ENCODE results near the gene SH2D3A. TPM values are rescaled to one million over a fixed set of nuclear protein-coding genes. Genes with fewer than 3 reads are reported as not detected.
"Not testable (repeated sequence)": the region's sequence is repeated elsewhere in the genome, so short reads cannot be mapped to it uniquely, and the experiment has no call there.

SH2D3A gene
- total RNA-seq, 1 experiment from 2014 or later, result not detected

DNA sequence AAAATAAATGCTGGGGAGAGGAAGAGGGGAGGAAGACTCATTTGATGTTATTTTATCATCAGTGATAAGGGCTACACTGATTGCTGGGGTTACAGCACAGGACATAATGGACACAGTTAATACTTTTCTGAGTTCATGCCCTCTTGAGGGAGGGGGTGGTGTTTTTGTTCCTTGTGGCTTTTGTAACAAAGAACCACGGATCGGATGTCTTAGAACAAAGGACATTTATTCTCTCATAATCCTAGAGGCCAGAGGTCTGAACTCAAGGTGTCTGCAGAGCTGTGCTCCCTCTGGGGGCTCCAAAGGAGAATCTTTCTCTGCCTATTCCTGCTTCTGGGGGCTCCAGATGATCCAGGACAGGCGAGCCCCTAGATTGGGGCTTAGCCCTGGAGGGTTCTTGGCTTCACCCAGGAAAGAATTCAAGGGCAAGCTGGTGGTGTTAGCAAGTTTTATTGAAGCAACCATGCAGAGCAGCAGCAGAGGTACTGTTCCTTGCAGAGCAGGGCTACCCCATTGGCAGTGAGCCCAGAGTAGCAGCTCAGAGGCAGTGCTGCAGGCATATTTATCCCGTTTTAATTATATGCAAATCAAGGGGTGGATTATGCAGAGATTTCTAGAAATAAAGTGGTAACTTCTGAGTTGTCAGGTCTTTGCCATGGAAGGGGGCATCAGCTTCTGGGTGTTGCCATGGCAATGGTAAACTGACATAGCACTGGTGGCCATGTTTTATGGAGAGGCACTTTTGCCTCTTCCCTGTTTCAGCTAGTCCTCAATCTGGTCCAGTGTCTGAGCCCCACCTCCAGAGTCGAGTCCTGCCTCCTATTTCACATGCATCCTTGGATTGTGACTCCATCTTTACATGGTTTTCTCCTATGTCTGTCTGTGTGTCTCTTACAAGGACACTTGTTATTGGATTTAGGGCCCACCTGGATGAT is 23.2 kb upstream of the SH2D3A start:
- no peak for DNase-seq (ENCODE audit: low spot score)

DNA sequence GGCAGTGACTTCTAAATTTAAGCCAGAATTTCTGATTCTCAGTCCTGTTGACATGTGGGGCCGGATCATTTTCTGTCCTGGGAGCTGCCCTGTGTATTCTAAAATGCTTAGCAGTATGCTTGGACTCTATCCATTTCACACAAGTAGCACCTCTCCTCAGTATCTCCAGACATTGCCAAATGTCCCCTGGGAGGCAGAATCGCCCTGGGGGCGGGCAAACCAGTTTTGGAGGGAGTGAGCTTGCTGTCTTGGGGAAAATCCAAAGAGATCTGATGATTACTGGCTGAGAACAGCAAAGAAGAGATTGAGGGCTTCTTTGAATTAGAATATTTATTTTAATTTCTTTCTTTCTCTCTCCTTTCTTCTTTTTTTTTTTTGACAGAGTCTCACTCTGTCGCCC is 21.7 kb upstream of the SH2D3A start:
- no peak for DNase-seq (ENCODE audit: low spot score)

DNA sequence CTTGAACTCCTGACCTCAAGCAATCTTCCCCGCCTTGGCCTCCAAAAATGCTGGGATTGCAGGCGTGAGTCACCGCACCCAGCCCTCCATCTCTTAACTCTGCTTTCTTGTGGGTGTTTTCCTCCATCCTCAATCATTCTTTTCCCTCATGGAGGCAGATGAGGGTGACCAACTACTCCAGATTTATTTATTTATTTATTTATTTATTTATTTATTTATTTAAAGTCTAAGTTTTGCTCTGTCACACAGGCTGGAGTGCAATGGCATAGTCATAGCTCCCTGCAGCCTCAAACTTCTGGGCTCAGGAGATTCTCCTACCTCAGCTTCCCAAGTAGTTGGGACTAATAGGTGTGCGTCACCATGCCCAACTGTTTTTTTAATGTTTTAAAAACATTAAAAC is 20.2 kb upstream of the SH2D3A start:
- DNase-seq (ENCODE audit: low spot score), result no peak

DNA sequence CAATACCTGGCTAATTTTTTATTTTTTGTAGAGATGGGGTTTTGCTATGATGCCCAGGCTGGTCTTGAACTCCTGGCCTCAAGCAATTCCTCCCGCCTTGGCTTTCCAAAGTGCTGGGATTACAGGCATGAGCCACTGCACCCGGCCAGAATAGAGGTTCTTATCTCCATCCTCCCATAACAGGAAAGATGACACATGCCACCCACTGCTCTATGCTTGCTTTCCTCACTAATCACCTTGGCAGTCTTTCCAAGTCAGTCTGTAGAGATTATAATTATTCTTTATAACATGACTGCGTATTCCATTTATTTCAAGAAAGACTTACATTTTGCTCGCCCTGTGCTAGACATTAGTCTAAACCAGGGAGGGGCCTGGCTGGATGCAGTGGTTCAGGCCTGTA is 12.0 kb upstream of the SH2D3A start:
- DNase-seq (ENCODE audit: low spot score), result no peak

DNA sequence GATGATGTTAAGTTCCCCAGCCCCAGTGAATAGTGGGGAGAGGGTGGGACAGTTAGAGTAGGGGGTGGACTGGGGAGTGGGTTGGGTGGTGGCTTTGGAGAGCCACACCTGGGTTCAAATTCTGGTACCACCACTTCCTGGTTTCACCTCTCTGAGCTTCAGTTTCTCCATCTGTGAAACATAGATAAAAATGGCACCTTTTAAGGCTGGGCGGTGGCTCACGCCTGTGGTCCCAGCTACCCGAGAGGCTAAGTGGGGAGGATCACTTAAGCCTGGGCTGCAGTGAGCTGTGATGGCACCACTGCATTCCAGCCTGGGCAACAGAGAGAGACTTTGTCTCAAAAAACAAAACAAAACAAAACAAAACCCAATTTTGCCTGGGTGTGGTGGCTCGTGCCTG is 11.2 kb upstream of the SH2D3A start:
- DNase-seq (ENCODE audit: low spot score), result no peak

DNA sequence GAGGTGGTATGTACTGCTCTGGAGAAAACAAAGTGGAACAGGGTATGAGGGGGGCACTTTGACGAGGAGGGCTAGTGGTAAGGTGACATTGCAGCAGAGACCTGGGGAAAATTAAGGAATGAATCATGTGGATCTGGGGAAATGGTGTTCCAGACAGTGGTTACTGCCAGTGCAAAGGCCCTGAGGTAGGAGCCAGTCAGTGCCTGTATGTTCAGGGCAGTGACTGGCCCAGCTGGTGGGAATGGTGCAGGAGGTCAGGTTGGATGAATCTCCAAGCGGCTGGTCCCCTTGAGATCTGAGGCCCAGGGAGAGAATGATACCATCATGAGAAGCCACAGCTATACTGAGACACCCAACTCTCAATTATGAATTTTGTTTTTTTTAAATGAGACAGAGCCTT is 10.2 kb upstream of the SH2D3A start:
- no peak for DNase-seq (ENCODE audit: low spot score)

DNA sequence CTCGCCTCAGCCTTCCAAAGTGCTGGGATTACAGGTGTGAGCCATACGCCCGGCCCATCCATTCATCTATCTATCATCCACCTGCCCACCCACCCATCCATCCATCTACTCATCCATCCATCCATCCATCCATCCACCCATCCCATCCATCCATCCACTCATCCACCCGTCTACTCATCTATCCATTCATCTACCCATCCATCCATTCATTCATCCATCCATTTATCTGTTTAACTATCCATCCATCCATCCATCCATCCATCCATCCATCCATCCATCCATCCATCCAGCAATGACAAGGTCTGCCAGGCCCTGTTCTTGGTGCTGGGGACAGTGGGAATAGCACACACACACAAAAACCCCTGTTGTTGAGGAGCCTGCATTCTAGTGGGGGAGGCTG is 9.8 kb upstream of the SH2D3A start:
- no peak for DNase-seq (ENCODE audit: low spot score)

DNA sequence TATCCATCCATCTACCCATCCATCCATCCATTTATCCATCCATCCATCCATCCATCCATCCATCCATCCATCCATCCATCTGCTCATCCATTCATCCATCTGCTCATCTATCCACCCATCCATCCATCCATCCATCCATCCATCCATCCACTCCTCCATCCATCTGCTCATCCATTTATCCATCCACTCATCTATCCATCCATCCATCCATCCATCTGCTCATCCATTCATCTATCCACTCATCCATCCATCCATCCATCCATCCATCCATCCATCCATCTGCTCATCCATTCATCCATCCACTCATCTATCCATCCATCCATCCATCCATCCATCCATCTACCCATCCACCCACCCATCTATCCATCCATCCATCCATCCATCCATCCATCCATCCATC is 8.8 kb upstream of the SH2D3A start:
- not testable (repeated sequence) for DNase-seq (ENCODE audit: low spot score)

DNA sequence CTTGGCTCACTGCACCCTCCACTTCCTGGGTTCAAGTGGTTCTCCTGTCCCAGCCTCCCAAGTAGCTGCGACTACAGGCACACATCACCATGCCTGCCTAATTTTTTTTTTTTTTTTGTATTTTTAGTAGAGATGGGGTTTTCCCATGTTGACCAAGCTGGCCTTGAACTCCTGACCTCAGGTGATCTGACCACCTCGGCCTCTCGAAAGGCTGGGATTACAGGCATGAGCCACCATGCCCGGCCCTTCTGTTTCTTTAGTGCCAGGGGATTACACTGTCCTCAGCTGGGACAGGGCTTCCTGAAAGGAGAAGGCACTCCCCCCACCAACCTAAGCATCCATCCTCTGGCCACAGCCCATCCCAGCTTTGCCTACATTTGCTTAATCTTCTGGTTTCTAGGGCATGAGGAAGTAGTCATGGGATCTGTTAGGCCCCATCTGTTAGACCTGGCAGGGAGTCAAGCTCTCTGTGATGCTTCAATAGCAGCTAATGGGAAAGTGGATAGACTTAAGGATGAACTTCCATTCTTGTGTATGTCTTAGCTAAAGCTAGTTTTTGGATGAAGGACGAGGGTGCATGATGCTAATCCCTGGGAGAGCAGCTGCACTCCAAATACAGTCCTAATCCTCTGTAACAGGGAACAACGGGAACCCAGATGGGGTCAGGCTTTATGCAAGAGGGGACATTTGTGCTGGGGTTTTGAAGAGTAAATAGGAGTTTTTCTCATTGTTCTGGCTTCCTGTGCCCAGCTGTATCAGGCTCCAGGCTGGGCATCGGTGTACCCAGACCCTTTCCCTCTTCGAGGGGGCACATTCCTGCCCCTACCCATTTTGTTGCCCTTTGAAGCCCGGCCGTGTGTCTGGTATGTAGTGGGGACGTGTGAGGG is 7.8 kb upstream of the SH2D3A start:
- peak; percentile 48 for DNase-seq (ENCODE audit: low spot score)

DNA sequence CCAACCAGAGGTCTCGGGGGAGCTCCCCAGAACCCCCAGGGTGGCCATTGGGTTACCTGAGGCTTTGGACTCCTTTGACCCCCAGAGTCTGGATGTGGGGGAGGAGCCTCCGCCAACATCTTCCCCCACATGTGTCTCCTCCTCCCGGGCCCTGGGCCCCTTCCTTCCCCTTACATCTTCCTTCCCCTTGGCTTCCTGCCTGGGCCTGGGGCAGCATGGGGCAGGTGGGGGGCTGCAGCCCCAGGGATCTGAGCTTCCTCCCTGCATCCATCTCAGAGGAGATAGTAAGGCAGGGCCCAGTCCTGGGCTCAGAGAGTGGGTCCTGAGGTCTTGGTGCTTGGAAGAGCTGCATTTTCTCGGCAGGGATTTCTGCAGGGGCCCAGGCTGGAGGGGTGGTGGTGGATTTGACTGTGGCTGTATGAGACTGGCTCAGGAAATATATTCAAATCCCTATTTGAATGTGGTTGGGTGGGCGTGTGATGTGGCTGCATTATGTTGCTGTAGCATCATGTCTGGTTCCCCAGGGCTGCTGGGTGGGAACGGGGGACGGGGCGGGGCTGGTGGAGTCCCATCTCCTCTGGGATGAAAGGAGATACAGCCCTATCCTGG is 6.2 kb upstream of the SH2D3A start:
- DNase-seq (ENCODE audit: low spot score), result no peak

DNA sequence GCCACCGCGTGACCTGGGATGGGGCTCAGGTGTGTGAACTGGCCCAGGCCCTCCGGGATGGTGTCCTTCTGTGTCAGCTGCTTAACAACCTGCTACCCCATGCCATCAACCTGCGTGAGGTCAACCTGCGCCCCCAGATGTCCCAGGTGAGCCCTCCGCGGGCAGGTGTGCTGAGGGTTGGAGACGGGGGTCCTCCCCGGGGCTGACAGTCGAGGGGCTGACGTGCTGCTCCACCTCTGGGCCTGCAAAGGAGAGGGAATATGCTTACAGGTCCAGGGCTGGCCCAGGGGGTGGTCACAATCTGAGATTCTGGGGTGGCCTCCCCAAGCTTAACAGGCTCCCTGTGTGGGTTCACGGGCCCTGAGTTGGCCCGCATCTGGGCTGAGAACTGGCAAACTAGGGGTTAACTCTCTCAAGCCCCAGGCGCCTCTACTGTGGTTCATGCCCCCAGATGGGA is 5.7 kb upstream of the SH2D3A start:
- DNase-seq (ENCODE audit: low spot score), result no peak

DNA sequence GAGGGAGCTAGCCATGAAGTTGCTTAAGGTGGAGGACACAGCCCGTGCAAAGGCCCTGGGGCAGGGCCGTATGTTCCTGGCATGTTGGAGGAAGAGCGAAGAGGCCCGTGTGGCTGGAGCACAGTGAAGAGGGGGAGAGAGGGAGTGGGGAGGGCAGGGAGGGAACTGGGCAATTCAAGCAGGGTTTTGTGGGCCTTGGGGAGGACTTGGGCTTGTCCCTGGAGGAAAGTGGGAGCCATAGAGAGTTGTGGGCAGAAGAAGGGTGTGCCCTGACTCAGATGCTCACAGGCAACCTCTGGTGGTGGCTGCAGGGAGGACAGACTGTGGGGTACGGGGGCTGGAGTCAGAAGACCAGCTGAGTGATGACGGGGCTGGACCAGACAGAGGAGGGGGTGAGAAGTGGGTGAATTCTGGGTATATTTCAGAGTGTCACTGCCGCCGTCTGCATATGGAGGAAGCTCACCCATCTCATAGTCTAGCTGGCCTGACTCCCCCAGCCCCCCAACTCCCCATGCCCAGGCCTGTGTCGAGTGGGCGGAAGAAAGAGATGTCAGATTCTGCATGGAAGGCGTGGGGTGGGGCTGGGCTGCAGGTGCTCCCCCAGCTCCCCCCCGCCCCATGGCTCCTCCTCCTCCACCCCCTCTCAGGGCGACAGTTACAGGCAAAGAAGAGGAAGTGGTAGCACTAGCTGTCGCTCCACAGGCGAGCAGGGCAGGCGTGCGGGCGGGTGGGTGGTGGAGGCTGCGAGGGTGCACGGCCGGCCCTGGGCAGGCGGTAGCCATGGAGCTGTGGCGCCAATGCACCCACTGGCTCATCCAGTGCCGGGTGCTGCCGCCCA is 5.0 kb upstream of the SH2D3A start, which contains the start of gene VAV1:
Gene VAV1 (plus strand): TSS at position 681 of the 838 bp plus-strand sequence. CDS start 100 bp downstream, at position 781.
- no peak for DNase-seq (ENCODE audit: low spot score)

DNA sequence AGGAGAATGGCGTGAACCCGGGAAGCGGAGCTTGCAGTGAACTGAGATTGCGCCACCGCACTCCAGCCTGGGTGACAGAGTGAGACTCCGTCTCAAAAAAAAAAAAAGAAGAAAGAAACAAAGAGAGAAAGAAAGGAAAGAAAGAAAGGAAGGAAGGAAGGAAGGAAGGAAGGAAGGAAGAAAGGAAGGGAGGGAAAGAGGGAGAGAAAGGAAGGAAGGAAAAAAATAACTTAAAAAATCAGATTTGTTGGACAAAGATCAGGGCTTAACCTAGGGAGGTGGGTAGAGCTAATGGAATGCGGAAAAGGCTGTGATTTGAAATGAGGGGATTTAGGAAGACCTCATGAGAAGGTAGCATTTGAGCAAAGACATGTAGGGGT is 4.4 kb upstream of the SH2D3A start:
- not testable (repeated sequence) for DNase-seq (ENCODE audit: low spot score)

DNA sequence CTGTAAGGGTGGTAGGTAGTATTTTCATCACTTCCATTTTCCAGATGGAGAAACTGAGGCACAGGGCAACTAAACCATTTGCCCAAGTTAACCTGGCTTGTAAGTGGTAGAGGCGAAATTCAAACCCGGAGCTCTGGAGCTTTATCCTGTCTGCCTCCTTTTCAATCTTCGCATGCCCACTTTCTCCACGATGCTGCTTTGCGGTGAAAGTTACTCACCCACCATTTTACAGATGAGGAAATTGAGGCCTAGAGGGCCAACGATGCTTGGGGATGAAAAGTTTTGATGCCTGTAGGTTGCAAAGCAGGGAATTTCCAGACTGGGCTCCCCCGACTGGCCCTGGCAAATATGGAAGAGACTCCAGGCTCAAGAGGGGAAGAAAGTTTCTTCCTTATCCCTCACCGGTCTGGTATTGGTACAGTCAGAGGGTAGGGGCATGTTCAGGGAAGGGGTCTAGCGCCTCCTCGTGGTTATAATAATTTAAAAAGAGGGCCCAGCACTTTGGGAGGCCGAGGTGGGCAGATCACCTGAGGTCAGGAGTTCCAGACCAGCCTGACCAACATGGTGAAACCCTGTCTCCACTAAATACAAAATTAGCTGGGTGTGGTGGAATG is 1.9 kb upstream of the SH2D3A start:
- peak; percentile 38 for DNase-seq (ENCODE audit: low spot score)

DNA sequence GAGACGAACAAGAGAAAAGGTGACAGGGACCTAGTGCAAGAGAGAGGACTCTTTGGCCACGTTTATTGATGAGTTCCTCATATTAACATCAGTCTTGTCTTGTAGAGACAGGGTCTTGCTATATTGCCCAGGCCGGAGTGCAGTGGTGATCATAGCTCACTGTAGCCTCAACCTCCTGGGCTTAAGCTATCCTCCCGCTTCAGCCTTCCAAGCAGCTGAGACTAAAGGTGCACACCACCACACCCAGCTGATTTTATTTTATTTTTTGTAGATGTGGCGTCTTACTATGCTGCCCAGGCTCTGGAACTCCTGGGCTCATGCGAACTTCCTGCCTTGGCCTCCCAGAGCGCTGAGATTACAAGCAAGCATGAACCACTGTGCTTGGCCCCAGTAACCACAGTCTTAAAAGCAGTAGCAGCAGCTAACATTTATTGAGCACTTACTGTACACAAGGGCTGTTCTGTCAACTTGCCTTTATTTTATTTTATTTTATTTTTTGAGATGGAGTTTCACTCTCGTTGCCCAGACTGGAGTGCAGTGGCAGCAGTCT is 1.1 kb upstream of the SH2D3A start:
- DNase-seq (ENCODE audit: low spot score), result no peak

DNA sequence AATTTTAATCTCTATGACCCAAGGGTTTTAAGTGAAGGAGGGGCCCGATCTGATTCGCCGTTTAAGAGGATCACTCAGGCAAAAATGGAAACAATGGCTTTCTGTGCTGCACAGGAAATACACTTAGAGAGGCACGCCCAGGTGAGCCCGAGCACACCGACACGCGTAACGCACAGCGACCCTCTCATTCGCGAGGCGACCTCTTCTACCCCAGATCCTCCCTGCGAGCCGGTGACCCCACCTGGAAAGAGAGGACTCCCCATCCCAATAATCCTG is 216 bp downstream of the SH2D3A start:
- DNase-seq (ENCODE audit: low spot score), result no peak

DNA sequence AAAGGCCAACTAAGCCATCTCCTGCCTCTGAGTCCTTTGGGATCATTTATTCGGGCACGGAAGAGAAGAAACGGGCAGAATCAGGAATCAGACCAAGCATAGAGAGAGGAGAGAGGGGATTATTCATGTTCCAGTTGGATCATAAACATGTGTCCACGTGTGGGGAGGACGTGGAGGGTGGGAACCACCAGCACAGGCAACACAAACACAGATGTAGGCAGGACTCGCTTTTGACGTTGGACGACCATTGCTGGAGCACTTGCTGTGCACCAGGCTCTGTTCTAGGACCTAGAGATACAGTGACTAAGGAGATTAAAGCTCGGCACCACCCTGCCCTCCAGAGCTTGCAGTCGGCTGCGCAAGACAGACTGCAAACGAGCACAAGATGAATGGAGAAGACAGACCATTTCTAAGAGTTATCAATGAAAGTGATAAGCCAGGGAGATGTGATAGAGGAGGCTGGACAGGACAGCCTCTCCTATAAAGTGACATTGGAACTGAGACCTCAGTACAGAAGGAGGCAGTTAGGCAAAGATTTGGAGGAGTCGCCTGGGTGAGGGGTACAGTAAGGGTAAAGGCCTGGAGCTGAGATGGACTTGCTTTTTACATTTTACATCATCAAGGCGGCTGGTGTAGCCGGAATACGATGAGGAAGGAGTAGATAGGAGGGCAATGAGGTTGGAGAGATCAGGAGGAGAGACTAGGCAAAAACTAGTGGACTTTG is 716 bp downstream of the SH2D3A start:
- no peak for DNase-seq (ENCODE audit: low spot score)

DNA sequence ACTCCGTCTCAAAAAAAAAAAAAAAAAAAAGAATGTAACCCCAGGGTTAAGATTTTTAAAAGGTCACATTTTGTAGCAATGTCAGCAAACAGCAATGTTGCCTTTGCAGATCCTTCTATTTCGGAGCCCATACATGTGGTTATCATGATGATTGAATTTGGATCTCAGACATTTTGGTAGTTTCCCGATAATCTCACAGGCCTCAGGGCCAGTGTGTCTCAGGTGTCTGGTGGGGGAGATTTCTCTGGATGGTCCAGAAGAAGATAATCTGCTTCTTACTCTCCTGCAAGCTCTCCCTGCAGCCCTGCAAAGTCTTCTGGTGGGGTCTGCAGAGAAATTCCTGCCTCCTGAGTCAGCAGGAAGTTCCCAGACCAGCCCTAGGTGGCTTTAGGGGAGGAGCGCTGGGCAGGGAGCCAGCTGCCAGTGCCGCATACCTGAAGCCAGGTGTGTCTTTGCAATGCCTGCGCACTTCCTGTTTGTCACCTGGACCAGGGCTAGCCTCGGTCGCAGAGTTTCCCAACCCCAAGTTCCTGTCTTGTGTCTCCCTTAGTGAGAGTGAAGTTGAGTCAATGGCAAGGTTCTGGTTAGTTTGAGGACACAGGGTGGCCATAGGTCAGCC is 1.4 kb downstream of the SH2D3A start:
- no peak for DNase-seq (ENCODE audit: low spot score)

DNA sequence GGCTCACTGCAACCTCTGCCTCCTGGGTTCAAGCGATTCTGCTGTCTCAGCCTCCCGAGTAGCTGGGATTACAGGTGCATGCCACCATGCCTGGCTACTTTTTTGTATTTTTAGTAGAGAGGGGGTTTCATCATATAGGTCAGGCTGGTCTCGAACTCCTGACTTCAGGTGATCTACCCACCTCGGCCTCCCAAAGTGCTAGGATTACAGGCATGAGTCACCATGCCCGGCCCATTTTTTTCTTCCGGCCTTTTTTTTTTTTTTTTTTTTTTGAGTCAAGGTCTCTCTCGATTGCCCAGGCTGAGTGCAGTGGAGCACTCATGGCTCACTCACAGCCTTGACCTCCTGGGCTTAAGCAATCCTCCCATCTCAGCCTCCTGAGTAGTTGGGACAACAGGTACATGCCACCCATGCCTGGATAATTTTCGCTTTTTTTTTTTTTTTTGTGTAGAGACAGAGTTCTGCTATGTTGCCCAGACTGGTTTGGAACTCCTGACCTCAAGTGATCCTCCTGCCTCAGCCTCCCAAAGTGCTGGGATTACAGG is 4.9 kb downstream of the SH2D3A start:
- not testable (repeated sequence) for DNase-seq (ENCODE audit: low spot score)
